Activated naive CD4-positive, alpha-beta T cell treated with Interleukin-2 at 50 U/mL for 16 hours (primary cell): Measurements from ENCODE around the gene LRRIQ4.

Experiments used
- DNase-seq: peaks from one replicate; pipeline ENCODE4 v3.0.0-alpha.2; 2020

The LRRIQ4 gene

GRCh38 chr3:169861871-169862270, 49.2 kb downstream of the LRRIQ4 start:
- no peak for DNase-seq

- DNase-seq: peak; percentile 59
Observed at GRCh38 chr3:169863458-169863899, 50.8 kb downstream of the LRRIQ4 start.

- DNase-seq: no peak
Observed at GRCh38 chr3:169864270-169864669, 51.6 kb downstream of the LRRIQ4 start.

DNA sequence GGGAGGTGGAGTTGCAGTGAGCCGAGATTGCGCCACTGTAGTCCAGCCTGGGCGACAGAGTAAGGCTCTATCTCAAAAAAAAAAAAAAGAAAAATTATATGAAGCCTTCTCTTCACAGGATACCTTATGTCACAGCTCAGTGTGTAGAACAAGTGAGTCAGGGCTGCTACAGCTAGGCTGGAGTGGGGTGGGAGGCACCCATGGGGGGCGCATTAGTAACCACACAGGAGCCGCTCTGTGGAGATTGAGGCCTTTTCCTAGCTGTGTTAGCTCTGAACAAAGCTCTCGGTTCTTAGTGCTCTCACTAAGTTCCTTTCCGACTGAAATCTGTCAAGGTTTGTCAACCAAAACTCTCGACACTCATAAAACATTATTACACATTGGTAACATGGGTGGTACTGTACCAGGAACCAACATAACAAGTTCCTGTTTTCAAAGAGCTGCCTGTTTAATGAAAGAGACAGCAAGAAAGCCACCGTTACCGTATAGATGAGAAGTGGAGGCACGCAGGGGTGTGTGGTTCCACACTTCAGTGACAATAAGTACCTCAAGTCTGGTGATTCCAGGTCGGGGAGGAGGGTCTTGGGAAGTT, 52.6 kb downstream of the LRRIQ4 start:
- no peak for DNase-seq

DNA sequence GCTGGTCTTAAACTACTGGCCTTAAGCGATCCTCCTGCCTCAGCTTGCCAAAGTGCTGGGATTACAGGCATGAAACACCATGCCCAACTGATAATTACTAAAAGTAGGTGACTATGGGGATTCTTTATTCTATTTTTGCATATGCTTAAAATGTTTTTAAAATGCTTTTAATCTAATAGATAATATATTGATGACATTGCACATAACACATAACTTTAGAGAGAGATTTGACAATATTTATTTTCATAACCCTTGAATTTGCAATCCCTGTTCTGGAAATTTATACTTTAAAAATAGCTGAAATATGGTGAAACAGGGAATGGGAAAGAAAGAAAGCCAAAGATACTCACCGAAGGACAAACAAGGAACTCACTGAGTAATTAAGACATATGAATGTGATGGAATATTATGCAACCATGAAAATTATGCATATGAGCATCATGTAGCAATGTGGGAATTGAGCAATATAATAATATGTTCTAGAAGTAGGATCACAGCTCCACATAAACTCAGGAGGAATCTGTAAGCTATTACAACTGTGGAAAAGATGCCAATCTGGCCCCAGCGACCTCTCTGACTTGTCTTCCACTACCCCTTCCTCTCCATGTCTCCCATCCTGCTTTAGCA, 55.0 kb downstream of the LRRIQ4 start:
- no peak for DNase-seq

GRCh38 chr3:169868369-169868768, 55.7 kb downstream of the LRRIQ4 start:
- no peak for DNase-seq

- no peak for DNase-seq
Observed at GRCh38 chr3:169869484-169870220, 57.0 kb downstream of the LRRIQ4 start, which contains the start of gene LRRC31. LRRC31 (minus strand) TSS chr3:169869935; CDS start chr3:169869807, 128 bp downstream.

DNA sequence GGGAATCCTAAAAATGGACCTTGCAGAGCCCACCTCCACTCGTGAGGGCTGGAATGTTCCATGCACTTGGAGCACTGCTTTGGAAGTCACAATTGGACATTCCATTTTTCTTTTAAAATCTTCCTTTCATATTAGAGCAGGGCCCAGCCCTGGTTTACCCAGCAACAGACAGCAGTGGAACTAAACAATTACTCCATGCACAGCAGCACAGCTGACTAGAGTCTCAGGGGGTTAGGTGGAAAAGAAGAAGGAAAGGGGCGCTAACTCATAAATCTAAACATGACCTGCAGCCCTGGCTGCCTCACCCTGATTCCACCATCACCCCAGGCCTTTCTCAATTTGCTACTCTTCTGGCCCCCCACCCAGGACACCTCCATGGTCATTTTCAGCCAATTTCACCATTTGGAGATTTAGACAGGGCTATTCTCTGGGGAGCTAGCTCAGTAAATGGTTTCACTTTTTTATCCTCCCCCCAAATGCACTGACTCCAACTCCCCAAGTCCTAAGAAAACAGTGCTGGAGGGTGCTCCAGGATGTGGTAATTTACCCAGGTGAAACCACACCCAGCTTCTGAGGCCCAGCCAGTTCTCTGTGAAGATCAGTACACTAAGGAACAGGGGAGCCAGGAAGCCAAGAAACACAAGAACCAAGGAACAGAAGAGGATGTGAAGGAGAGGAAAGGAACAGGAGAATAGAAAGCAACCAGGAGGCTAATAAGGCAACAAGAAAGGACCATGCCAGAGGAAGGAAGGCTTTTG, 58.6 kb downstream of the LRRIQ4 start:
- no peak for DNase-seq

DNA sequence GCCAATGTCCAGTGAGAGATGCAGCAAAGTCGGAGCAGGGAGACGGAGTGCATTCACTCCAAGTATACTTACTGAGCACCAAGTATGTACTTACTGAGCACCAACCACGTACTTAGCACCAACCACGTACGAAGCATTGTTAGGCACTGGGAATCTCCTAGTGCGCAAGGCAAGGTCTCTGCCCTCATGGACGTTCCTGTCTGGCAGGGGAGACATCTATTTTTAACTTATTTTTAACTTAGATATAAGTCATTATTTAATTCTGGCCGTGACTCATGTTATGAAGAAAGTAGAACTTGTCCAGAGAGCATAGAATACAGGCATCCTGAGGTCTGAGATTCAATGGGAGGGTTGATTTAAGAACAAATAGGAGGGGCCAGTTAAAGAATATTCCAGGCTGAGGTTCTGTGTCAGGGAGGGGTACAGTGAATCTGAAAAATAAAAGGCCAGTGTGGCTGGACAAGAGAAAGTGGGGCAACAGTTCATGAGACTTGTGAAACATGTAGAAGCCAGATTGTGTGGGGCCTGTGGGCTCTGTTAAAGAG, 66.4 kb downstream of the LRRIQ4 start:
- DNase-seq: no peak

DNA sequence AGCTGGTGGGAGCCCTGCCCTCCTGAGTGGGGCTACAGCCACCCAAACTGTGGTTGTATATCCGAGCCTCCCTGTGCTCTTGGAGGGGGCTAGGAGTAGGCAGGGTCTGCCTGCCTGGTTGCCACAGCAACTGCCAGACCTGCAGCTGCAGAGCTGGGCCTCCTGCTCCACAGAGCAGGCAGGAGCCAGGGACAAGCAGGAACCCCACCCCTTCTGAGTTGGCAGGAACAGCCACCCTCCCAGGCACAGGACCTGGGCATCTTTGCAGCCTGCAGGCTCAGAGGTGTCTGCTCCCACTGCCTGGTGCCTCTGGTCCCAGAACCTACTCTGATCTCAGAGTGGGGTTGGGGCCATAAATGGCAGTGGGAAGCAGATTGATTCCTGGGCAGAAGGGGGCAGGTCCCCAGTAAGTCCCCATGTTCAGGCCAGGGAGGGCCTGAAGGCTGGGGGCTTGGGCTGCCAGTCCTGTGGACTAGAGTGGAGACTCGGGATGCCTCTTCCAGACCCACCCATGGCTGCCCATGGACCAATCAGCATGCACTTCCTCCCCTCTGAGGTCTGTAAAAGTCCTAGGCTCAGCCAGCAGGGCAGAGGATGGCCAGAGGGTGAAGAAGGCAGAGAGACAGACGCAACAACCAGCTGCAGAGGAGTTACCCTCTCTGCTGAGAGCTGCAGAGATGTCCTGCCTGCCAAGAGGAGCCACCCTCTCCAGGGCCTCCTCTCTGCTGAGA, 67.3 kb downstream of the LRRIQ4 start:
- no peak for DNase-seq

DNA sequence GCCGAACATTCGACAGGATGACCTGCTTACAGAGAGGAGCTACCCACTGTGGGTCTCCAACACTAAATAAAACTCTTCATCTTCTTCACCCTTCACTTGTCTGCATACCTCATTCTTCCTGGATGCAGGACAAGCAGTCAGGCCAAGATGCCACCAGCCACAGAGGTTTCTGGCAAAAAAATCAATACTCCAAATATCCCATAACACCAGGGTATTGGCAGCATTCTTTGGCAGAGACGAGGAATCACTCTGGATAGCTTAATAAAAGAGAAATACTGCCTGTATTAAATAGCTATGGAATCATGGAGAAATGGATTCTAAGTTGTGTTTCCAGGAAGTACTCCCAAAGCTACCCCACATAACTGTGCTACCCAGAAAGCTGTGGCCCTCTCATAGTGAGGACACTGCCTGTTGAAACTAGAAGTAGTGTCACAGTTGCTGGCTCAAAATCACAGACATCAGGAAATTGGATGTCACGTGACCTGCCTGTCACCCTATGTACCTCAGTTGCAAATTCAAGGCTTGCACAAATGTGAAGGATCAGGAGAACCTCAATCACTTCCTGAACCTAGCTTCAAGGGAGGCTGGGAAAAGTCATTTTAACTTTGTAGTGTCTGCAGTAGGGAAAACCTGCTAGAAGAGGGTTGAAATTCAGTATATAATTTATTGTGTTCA, 68.0 kb downstream of the LRRIQ4 start:
- no peak for DNase-seq

DNA sequence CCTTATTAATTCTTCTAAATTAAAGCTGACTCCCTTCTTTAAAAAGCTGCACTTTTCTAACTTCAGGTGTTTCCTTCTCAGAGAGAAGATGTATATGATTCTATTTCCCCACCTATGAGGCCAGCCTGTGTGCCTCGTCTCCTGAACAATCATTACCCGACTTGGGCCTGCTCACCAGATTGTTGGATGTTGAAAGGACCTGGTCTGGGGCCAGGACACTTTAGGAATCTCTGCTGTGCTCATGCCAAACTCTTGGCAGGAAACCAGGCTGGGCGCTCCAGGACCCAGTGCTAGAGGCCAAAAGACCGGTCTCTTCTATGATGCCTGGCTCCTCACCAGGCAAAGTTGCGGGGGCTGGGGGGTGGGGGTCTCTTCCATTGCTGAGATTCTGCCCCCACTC, 74.0 kb downstream of the LRRIQ4 start:
- no peak for DNase-seq
